Central memory CD8-positive, alpha-beta T cell (primary cell): ENCODE results near the gene TMEM269.
"Not testable (repeated sequence)": the region's sequence is repeated elsewhere in the genome, so short reads cannot be mapped to it uniquely, and the experiment has no call there.

ENCODE experiments used
- ATAC-seq: fragments of 150-1000 bp; cut with Tn5 transposase; replicated peaks from 2 replicates; pipeline ENCODE4 v1.10.0; 2022; ENCODE audit warnings: mild to moderate bottlenecking, moderate FRiP score, moderate number of reproducible peaks; ENCODE audit not compliant: poor library complexity, severe bottlenecking; ENCODE audit errors: extremely low read depth
- DNase-seq, 2 donors: peaks; one replicate each; pipeline ENCODE4 v3.0.0; 2021; ENCODE audit warnings: low spot score in 2 of 2
- H3K27ac Mint-ChIP-seq: one replicate; pipeline ENCODE4 v1.8.0; 2022; ENCODE audit warnings: low read depth, mild to moderate bottlenecking, moderate library complexity, mixed read lengths
- H3K27me3 Mint-ChIP-seq: one replicate; pipeline ENCODE4 v1.8.0; 2022; ENCODE audit warnings: mixed read lengths
- H3K36me3 Mint-ChIP-seq: one replicate; pipeline ENCODE4 v1.8.0; 2022; ENCODE audit warnings: mild to moderate bottlenecking, moderate library complexity, mixed read lengths; ENCODE audit not compliant: insufficient read depth
- H3K4me1 Mint-ChIP-seq: one replicate; pipeline ENCODE4 v1.8.0; 2022; ENCODE audit warnings: mixed read lengths
- H3K4me3 Mint-ChIP-seq: one replicate; pipeline ENCODE4 v1.8.0; 2022; ENCODE audit warnings: mild to moderate bottlenecking, moderate library complexity, mixed read lengths
- H3K9me3 Mint-ChIP-seq: one replicate; pipeline ENCODE4 v1.8.0; 2022; ENCODE audit warnings: mixed read lengths

The TMEM269 gene

DNA sequence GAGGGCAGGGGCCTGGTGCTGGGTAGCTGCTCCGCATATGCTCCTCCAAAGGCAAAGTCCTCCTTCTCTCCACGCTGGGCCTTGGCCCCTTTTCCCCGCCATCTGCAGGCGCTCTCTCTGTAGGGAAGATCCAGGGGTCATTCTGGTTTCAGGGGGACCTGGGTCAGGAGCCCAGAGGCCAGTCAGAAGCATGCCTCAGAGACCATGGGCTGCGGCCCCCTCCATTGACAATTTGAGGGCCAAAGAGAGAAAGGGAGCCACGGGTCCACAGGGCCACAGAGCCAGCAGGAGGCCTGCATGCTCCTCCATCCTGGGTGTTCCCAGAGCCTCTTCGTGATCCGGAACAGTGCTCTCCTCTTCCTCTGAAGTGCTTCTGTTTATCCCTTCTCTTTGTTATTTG lies 42.6 kb upstream of the TMEM269 start:
- Mint-ChIP-seq H3K36me3 (peaks cover 8% of the 10 kb centered on the region), H3K4me1 (peaks cover 3% of the 10 kb centered on the region), H3K9me3 (no peaks in the 10 kb centered on the region), H3K27ac (no peak overlapping the region), H3K27me3 (no peaks in the 10 kb centered on the region), H3K4me3 (no peak overlapping the region)
- no peak for DNase-seq
- ATAC-seq = no peak

DNA sequence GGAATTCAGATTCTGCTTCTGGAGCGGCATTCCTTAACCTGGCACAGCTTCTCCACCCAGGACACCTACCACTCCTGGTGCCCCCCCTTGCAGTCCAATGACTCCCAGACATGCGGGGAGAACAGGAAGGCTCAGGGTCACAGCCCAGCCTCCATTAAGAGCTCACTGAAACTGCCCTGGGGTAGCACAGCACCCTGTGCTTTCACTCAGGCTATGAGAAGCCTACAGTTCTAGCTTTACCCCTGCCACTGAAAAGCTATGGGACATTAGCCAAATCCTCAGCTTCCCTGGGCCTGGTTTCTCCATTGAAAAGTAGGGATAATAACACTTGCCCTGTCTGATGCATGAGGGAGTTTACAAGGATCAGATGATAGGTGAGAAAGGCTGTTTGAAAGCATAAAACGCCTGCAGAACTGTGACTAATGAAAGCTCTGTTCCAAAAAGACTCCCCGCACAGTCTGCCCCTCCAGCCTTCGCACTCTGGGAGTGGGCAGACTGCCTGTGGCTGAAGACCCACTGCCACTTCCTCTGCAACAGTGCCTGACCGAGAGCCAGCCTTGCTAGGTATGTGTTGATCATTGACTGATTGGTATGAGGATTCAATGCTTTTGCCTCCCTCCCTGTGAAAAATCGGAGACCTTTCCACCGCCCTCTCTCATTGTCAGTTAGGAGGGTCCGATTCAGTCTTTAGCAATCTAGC lies 42.0 kb upstream of the TMEM269 start:
- Mint-ChIP-seq H3K27ac (no peak overlapping the region), H3K4me3 (no peak overlapping the region), H3K36me3 (peaks cover 8% of the 10 kb centered on the region), H3K27me3 (no peaks in the 10 kb centered on the region), H3K4me1 (no peaks in the 10 kb centered on the region), H3K9me3 (no peaks in the 10 kb centered on the region)
- no peak for ATAC-seq
- no peak for DNase-seq

DNA sequence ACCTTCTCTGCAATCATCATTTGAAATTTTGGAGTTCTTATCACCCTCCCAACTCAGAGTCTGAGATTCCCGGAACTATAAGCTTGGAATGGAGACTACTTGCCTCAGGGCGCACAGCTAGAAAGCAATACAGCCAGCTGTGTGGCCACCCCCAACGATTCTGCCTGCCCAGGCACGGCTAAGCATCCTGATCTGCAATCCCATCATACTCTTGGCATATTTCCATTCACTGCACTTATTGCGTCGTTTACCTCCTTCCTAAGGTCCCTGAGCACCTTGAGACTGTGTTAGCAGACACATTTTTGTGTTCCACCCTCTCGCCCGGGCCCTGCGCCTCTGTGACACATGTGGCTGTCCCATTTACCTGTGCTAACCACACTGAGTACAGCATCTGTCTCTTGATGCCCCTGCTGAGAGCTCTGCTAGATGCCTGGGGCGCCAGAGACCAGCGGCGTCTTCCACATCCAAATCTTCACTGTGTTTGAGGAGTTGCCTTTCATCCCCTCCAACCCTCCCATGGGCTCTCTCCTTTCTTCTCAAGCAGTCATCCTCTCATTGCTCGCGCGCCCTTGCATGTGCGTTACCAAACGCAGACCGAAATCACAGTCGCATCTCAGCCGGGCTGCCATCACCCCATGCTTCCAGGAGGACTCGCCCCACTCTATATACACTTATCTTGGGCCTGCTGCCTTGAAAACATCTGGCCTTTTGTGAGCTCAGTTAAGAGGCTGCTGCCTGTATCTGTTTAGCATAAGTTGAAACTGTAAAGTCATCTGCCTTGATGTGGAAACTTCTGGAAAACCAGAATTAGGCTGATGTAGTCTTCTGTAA lies 41.3 kb upstream of the TMEM269 start:
- Mint-ChIP-seq H3K36me3 (peaks cover 8% of the 10 kb centered on the region), H3K27me3 (no peaks in the 10 kb centered on the region), H3K4me1 (no peaks in the 10 kb centered on the region), H3K9me3 (no peaks in the 10 kb centered on the region), H3K4me3 (no peak overlapping the region), H3K27ac (no peak overlapping the region)
- DNase-seq (no peak), ATAC-seq (no peak)

DNA sequence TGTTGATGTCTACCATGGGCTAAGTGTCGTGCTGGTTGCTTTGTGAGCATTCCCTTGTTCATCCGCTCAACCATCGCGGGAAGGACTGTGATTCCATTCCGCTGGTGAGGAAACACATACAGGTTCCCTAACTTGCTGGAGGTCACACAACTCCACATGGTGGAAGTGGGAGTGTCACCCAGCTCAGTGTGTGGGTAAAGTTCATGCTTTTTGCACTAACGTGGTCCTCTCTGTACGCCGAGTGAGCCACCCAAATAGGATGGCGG lies 40.7 kb upstream of the TMEM269 start:
- H3K27ac Mint-ChIP-seq = no peak overlapping the region

DNA sequence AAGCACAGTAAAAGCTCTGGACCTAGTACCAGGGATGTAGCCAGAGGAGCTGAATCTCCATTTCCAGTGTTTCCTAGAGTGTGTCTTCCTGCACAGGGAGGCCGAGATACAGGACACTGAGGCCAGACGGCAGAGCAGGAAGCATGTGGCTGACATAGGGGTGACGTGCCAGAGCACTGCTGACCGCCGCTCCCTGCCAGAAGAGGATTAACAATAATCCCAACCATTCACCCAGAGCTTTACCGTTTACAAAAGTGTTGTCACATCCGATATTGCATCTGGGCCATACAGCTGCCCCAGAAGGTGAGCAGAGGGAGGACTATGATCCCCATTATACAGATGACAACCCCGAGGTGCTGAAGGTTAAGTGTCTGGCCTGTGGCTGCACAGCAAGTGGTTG lies 38.9 kb upstream of the TMEM269 start:
- Mint-ChIP-seq H3K36me3 (peaks cover 13% of the 10 kb centered on the region), H3K4me3 (no peak overlapping the region), H3K27ac (no peak overlapping the region), H3K4me1 (no peaks in the 10 kb centered on the region), H3K9me3 (no peaks in the 10 kb centered on the region), H3K27me3 (no peaks in the 10 kb centered on the region)
- ATAC-seq (no peak), DNase-seq (no peak)

More for the DNA sequence above, 40.7 kb upstream of the TMEM269 start:
- H3K36me3 Mint-ChIP-seq = peaks cover 6% of the 10 kb centered on the region
- H3K27me3 Mint-ChIP-seq = no peaks in the 10 kb centered on the region
- ATAC-seq (no peak), DNase-seq (no peak)
- H3K4me1 Mint-ChIP-seq = no peaks in the 10 kb centered on the region
- no peak overlapping the region for H3K4me3 Mint-ChIP-seq
- H3K9me3 Mint-ChIP-seq = no peaks in the 10 kb centered on the region

DNA sequence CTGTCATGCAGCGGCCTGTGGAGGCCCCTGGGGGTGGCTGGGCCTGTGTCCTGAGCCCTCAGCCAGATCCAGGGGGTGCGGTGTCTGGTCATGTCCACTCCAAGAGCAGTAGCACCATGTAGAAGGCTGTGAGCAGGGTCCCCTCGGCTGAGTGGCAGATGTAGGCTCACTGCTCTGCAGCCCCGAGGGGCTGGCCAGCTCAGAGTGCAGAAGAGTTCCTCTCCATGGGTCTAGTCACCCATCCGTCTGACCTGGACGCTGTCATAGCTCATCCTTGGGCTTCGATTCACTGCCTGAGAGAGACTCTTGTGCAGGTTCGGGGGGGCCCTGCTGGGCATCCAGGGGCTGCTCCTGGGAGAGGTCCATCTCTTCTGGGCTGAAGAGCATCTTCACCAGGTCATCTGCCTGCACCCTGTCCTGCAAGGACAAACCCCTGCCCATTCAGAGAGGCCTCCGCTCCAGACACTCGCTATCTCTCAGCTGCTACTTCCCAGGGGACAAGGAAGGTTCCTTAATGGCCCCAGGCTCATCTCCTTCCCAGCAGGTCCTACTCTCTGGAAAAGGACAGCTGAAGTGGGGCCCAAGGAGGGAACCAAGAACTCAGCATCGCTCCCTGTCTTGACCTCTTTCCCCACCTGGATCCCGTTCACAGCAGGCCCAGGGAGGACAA lies 38.2 kb upstream of the TMEM269 start:
- peaks cover 14% of the 10 kb centered on the region for H3K36me3 Mint-ChIP-seq
- H3K27ac Mint-ChIP-seq = no peak overlapping the region
- H3K9me3 Mint-ChIP-seq = no peaks in the 10 kb centered on the region
- ATAC-seq = no peak
- DNase-seq = no peak
- H3K4me1 Mint-ChIP-seq = no peaks in the 10 kb centered on the region
- no peak overlapping the region for H3K4me3 Mint-ChIP-seq
- H3K27me3 Mint-ChIP-seq = no peaks in the 10 kb centered on the region

DNA sequence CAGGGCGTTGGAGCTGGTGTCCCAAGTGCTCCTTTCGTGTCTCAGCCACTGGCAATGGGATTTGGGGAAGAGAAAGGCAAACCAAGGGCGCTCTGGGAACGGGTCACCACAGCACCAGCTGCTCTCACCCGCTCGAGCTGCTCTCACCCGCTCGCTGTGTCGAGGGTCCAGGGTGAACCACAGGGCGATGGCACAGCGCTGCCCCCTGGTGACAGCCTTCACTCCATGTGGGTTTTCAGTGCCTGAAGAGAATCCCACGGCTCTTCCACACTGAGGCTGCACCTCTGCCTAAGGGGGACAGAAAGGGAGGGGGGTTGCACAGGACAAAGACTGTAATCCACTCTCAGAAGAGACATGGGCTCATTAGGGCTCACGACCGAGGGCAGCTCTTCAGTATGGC lies 37.7 kb upstream of the TMEM269 start:
- DNase-seq = no peak
- peaks cover 17% of the 10 kb centered on the region for H3K36me3 Mint-ChIP-seq

DNA sequence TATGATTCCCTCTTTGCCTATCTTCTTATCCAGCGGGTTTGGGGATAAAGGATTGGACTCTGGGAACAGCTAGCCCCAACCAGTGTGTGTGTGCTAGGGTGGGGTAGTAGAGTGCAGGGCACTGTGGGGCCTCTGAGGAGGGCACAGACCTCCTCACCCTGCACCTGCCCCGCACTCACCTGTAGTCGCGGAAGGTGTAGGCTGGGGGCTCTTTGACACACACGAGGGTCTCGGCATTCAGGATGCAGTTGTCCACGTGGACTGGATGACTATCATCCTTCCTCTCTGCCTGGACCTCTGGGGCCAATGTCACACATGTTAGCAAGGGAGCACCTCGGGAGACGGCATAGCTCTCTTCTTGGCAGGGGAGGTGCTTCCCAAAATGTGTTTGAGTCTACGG lies 36.8 kb upstream of the TMEM269 start:
- Mint-ChIP-seq H3K27me3 (no peaks in the 10 kb centered on the region), H3K36me3 (peaks cover 26% of the 10 kb centered on the region), H3K4me1 (no peaks in the 10 kb centered on the region), H3K9me3 (no peaks in the 10 kb centered on the region), H3K27ac (peak overlapping the region; percentile 66), H3K4me3 (no peak overlapping the region)
- DNase-seq (no peak), ATAC-seq (no peak)

More for the DNA sequence above, 37.7 kb upstream of the TMEM269 start:
- H3K4me1 Mint-ChIP-seq = no peaks in the 10 kb centered on the region
- H3K27me3 Mint-ChIP-seq = no peaks in the 10 kb centered on the region
- H3K9me3 Mint-ChIP-seq = no peaks in the 10 kb centered on the region
- H3K4me3 Mint-ChIP-seq = no peak overlapping the region
- ATAC-seq = no peak
- no peak overlapping the region for H3K27ac Mint-ChIP-seq

DNA sequence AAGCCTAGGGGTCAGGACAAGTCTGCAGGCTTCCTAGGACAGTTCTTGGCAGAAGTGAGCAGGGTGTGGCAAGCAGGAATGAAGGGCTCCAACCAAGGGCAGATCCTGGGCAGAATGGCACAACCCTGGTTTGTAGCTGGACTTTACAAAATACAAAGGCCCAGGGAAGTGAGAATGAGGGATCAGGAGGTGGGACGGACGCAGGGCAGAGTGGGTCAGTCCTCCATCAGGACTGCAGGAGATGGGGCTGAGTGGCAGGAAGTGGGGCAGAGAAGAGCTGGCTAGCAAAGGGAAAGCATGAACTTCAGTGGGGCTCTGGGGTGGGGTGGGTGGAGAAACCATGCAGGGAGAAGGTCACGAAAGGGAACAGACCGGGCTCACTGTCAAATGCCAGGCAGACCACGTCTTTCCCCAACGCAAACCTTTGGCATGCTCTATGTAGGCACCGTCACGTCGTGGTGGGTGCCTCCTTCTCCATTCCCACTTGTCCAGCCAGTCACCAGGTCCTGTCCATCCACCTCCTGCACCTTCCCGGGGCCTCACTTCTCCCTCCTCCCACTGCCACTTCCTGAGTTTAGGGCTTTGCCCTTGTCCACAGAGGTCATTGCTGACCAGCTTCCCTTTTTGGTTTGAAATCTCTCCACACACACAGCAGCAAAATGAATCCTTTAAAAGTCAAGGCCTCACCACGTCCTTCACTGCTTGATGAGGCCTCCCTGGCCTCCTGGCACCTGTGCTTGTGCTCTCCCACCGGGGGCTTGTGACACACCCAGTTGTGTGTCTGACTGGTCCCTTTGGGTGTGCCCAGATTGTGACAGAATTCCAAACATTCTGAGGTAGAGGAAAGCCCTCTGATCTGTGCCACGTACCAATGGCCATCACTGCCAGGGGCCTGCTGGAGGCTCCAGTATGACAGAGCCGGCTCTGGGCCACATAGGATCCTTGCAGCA lies 36.1 kb upstream of the TMEM269 start:
- H3K27me3 Mint-ChIP-seq = no peaks in the 10 kb centered on the region
- no peak overlapping the region for H3K4me3 Mint-ChIP-seq
- no peaks in the 10 kb centered on the region for H3K4me1 Mint-ChIP-seq
- peak overlapping the region; percentile 66 for H3K27ac Mint-ChIP-seq
- H3K9me3 Mint-ChIP-seq = no peaks in the 10 kb centered on the region
- H3K36me3 Mint-ChIP-seq = peaks cover 29% of the 10 kb centered on the region
- no peak for ATAC-seq
- no peak for DNase-seq

DNA sequence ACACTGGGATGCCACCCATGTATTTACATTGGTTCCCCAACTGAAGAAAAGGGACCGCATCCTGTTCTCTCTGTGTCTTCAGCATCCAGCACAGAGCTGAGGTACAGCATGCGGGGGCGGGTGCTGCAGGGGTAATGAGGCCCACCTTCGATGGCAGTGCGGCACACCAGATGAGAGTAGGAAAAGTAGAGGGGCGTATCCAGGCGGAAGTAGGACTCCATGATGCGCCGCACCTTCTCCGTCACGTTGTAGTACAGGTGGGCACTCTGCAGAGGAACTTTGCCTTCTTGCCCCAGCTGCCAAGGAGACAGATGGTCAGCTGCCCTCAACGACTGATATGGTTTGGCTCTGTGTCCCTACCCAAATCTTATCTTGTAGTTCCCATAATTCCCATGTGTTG lies 34.8 kb upstream of the TMEM269 start:
- Mint-ChIP-seq H3K4me1 (no peaks in the 10 kb centered on the region), H3K36me3 (peaks cover 37% of the 10 kb centered on the region), H3K27ac (no peak overlapping the region), H3K4me3 (no peak overlapping the region), H3K9me3 (no peaks in the 10 kb centered on the region), H3K27me3 (no peaks in the 10 kb centered on the region)
- DNase-seq (no peak), ATAC-seq (no peak)

DNA sequence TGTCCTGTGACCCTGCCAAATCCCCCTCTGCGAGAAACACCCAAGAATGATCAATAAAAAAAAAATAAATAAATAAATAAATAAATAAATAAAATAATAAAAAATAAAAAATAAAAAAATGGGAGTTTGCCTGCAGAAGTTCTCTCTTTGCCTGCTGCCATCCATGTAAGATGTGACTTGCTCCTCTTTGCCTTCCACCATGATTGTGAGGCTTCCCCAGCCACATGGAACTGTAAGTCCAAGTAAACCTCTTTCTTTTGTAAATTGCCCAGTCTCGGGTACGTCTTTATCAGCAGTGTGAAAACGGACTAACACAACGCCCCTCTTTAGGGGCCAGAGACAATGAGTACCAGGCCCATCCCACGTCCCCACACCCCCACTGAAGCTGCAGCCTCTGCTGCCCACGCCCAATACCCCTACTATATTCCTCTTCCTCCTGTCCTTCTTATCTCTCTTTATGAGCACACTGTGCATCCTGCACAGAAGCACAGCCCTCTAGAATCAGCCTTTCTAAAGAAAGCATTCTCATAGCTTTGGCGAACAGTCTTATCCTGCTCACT lies 33.2 kb upstream of the TMEM269 start:
- H3K27ac Mint-ChIP-seq, DNase-seq, H3K4me1 Mint-ChIP-seq, H3K9me3 Mint-ChIP-seq, ATAC-seq, H3K27me3 Mint-ChIP-seq, H3K4me3 Mint-ChIP-seq: not testable (repeated sequence)
- peaks cover 43% of the 10 kb centered on the region for H3K36me3 Mint-ChIP-seq

DNA sequence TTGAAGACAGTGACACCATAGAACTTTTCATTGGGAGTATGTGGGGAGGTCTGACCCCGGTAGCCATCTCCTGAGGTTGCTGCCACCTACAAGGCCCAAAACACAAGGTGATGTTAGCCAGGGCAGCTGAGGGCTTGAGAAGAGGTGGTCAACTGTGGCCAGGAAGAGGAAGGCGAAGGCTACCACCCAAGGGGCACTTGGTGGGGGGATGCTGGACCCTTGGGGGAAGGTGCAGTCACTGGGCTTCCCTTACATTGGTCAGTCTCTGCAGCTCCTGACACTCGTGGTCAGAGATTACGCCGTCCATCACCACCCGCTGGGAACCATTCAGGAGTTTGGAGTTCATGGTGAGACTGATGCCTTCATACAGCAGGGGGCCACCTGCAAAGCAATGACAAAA lies 32.5 kb upstream of the TMEM269 start:
- peaks cover 45% of the 10 kb centered on the region for H3K36me3 Mint-ChIP-seq

More for the DNA sequence above, 32.5 kb upstream of the TMEM269 start:
- Mint-ChIP-seq H3K4me3 (no peak overlapping the region), H3K9me3 (no peaks in the 10 kb centered on the region), H3K27ac (no peak overlapping the region), H3K27me3 (no peaks in the 10 kb centered on the region), H3K4me1 (peaks cover 12% of the 10 kb centered on the region)
- DNase-seq = no peak
- no peak for ATAC-seq
